T-helper 2 cell treated with Interferon-gamma antibody and Interleukin-4, amounts not matched to agents 5 μg/mL and 100 μg/mL, for 36 hours (primary cell): ENCODE measurements around the gene GRIK4.

Source experiments
- DNase-seq: peaks from one replicate; pipeline ENCODE4 v3.0.0; 2021; ENCODE audit warnings: low spot score
- H3K27ac Mint-ChIP-seq: one replicate; pipeline ENCODE4 v1.8.0; 2021; ENCODE audit warnings: mild to moderate bottlenecking, mixed read lengths
- H3K27me3 Mint-ChIP-seq: one replicate; pipeline ENCODE4 v1.8.0; 2021; ENCODE audit warnings: low read depth, mixed read lengths
- H3K36me3 Mint-ChIP-seq: one replicate; pipeline ENCODE4 v1.8.0; 2021; ENCODE audit warnings: low read depth, mixed read lengths
- H3K4me1 Mint-ChIP-seq: one replicate; pipeline ENCODE4 v1.8.0; 2021; ENCODE audit warnings: low read depth, mixed read lengths
- H3K4me3 Mint-ChIP-seq: one replicate; pipeline ENCODE4 v1.8.0; 2022; ENCODE audit warnings: mild to moderate bottlenecking, moderate library complexity, mixed read lengths
- H3K9me3 Mint-ChIP-seq: one replicate; pipeline ENCODE4 v1.8.0; 2021; ENCODE audit warnings: mixed read lengths

GRIK4 gene

DNA sequence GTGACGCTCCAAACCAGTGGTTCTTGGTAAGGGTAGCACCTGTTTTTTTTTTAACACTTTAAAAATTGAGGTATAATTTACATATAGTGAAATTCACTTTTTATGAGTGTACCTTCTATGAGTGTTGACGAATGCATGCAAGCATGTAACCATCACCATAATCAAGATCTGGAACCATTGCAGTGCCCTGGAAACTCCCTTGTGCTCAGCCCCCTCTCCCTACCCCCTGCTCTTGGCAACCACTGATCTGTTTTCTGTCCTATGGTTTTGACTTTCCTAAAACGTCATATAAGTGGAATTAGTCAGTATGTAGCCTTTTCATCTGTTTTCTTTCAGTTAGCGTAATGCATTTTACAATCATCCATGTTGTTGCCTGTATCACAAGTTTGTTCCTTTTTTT, 212.2 kb downstream of the GRIK4 start:
- Mint-ChIP-seq H3K36me3 (no peaks in the 10 kb centered on the region), H3K27me3 (no peaks in the 10 kb centered on the region), H3K4me1 (no peaks in the 10 kb centered on the region), H3K4me3 (no peak overlapping the region), H3K27ac (no peak overlapping the region), H3K9me3 (peaks cover under 1% of the 10 kb centered on the region)
- no peak for DNase-seq

DNA sequence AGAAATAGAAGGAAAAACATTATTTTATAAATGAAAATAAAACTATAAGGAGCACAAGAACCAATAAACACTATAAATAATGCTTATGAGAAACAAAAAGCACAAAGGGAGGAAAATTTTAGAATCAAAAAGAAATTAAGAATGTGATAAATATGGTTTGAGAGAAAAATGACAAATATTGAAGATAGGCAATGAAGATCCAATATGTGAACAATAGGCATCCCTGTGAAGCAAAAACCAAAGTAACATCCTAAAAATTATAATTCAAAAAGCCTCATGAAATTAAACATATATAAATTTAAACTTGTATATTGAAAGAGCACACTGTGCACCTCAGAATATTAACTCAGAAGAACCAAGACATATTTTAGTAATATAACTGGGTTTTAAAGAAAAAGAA, 216.2 kb downstream of the GRIK4 start:
- H3K4me1 Mint-ChIP-seq: no peaks in the 10 kb centered on the region
- H3K9me3 Mint-ChIP-seq: peaks cover 9% of the 10 kb centered on the region
- DNase-seq: no peak
- no peaks in the 10 kb centered on the region for H3K36me3 Mint-ChIP-seq
- no peak overlapping the region for H3K27ac Mint-ChIP-seq
- H3K27me3 Mint-ChIP-seq: no peaks in the 10 kb centered on the region
- H3K4me3 Mint-ChIP-seq: no peak overlapping the region

DNA sequence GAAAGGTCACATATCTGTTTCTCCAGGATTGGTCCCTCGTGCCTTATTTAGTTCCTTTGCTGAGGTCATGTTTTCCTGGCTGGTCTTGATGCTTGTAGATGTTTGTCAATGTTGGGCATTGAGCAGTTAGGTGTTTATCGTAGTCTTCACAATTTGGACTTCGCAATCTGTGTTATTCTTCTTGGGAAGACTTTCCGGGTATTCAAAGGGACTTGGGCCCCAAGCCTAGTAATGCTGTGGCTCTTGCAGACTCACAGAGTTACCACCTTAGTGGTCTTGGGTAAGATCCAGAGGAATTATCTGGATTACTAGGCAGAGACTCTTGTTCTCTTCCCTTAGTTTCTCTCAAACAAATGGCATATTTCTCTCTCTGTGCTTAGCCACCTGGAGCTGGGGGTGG, 223.5 kb downstream of the GRIK4 start:
- no peak overlapping the region for H3K27ac Mint-ChIP-seq
- no peak for DNase-seq
- H3K4me3 Mint-ChIP-seq: no peak overlapping the region
- H3K36me3 Mint-ChIP-seq: no peaks in the 10 kb centered on the region
- peaks cover 6% of the 10 kb centered on the region for H3K27me3 Mint-ChIP-seq
- no peaks in the 10 kb centered on the region for H3K9me3 Mint-ChIP-seq
- H3K4me1 Mint-ChIP-seq: no peaks in the 10 kb centered on the region

DNA sequence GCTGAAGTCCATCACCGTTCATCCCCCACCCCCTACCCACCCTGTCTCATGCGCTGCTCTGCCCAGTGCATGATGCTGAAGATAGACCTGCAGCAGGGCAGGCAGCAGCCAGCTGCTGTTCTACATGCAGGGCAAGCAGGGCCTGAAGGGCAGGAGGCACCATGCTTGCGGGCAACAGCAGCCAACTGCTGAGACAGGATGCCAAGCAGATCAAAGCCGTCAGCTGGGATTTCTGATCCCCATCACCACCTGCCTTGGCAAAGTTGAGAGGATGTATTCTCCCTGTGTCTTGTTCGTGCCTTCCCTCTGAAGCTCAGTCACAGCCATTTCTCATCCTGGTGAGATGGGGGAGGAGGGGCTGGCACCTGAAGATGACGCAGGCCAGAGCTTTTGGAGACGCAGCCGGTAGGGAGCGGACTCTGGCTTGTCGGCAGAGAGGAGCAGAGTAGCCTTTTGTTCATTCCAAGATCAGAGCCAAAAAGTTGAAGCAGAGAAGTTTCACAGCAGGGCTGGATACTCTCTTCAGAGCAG, 227.0 kb downstream of the GRIK4 start:
- H3K36me3 Mint-ChIP-seq: no peaks in the 10 kb centered on the region
- no peaks in the 10 kb centered on the region for H3K9me3 Mint-ChIP-seq
- no peaks in the 10 kb centered on the region for H3K27me3 Mint-ChIP-seq
- no peak overlapping the region for H3K4me3 Mint-ChIP-seq
- no peak for DNase-seq
- no peaks in the 10 kb centered on the region for H3K4me1 Mint-ChIP-seq
- no peak overlapping the region for H3K27ac Mint-ChIP-seq

DNA sequence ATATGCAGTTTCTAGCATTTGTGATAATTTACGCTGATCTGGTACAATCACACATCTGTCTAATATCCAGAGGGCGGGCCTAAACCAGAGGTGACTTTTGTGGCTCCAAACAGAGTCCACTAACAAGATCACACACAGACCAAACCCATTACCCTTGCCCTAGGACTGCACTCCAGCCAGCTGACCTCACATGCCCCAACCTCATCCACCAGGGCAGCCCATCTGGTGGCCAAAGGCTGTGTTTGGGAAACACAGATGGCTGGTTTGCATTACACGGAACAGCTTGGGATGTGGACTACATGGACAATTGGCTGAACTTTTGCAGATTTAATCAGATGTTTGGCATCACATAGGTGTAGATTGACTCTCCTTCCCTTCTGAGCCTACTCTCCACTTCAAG, 228.2 kb downstream of the GRIK4 start:
- Mint-ChIP-seq H3K9me3 (no peaks in the 10 kb centered on the region), H3K27ac (no peak overlapping the region), H3K4me3 (no peak overlapping the region), H3K4me1 (no peaks in the 10 kb centered on the region), H3K36me3 (no peaks in the 10 kb centered on the region), H3K27me3 (peaks cover 2% of the 10 kb centered on the region)
- no peak for DNase-seq

DNA sequence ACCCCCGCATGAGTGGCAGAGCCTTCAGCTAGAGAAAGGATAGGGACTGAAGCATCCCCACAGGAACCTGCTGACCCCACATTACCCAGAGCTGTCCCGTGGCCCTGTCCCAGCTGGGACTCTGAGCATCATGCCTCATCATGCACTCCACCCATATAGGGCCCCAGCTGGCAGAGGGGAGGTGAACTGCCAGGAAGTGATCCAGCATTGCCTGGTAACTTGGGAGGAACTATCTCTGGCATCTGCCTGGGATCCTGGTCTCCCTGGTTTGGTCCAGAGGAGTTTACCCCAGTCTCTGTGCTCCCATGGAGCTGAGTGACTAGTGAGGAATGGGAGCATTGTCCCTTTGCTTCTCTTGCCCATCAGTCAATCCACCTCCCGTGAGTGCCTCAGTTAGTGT, 228.8 kb downstream of the GRIK4 start:
- Mint-ChIP-seq H3K36me3 (no peaks in the 10 kb centered on the region), H3K9me3 (no peaks in the 10 kb centered on the region), H3K4me1 (no peaks in the 10 kb centered on the region)

DNA sequence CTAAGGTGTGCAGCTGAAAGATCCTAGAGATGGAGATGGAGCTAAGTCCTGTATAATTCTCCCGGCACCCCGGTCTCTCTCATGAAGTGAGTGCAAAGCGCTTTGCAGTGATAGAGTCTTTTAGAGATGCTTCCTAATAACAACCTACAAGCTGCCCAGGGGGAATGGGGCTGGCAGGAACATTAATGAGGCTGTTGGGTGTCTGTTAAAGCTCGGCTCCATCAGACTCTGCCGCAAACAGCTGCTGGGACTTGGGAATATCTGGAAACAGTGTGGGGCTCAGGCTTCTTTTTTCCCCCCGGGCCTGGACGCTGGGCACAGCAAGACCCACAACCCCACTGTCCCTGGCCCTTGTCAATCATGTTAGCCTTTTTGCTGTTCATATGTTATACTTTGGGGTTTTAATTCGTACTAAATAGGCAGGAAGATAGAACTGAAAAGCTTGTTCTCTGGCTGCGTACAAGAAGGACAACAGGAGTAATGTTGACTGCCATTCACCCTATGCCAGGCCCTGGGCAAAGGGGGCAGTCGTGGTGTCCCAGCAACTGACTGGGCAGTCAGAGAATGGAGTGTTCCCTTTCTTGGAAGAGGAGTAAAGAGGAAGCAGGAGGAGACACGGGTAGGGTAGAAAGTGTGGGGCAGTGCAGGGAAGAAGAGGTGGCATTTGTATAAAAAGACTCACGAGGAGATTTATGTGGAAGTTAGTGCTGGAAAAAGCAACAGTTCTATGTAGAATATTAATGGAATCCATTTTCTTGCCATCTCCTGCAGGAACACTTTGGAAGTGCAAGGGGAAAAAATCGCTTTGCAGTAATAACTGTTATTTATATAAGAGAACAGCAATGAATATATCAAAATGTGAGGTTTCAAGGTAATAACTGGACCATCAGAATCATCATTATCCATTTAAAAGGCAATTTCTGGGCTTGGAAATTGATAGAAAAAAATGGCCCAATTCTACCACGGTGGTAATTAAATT, 232.8 kb downstream of the GRIK4 start:
- H3K27me3 Mint-ChIP-seq: peaks cover 7% of the 10 kb centered on the region

More for the DNA sequence above, 228.8 kb downstream of the GRIK4 start:
- peaks cover 3% of the 10 kb centered on the region for H3K27me3 Mint-ChIP-seq
- H3K27ac Mint-ChIP-seq: no peak overlapping the region
- H3K4me3 Mint-ChIP-seq: no peak overlapping the region
- DNase-seq: no peak

DNA sequence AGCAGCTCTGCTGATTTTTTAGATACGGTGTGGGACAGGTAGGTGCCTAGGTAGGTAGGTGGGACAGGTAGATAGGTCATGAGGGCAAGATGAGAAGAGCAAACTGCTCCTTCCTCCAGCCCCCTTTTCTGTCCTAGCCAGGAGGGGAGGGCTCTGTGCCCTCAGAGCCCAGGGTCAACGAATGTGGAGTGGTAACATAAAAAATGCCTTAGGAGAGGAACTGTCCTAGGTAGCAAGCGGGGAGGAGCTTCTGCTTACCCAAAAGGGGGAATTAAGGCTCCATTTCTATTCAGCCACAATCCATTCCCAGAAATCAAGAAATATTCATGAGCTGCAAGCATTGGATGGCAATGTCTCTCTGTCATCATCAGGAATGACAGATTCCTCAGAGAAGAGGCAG, 234.8 kb downstream of the GRIK4 start:
- DNase-seq: no peak
- Mint-ChIP-seq H3K36me3 (no peaks in the 10 kb centered on the region), H3K9me3 (no peaks in the 10 kb centered on the region), H3K27me3 (peaks cover 7% of the 10 kb centered on the region), H3K27ac (no peak overlapping the region), H3K4me1 (no peaks in the 10 kb centered on the region), H3K4me3 (no peak overlapping the region)

More for the DNA sequence above, 232.8 kb downstream of the GRIK4 start:
- no peaks in the 10 kb centered on the region for H3K36me3 Mint-ChIP-seq
- no peaks in the 10 kb centered on the region for H3K4me1 Mint-ChIP-seq
- DNase-seq: no peak
- H3K4me3 Mint-ChIP-seq: no peak overlapping the region
- no peak overlapping the region for H3K27ac Mint-ChIP-seq
- H3K9me3 Mint-ChIP-seq: no peaks in the 10 kb centered on the region

DNA sequence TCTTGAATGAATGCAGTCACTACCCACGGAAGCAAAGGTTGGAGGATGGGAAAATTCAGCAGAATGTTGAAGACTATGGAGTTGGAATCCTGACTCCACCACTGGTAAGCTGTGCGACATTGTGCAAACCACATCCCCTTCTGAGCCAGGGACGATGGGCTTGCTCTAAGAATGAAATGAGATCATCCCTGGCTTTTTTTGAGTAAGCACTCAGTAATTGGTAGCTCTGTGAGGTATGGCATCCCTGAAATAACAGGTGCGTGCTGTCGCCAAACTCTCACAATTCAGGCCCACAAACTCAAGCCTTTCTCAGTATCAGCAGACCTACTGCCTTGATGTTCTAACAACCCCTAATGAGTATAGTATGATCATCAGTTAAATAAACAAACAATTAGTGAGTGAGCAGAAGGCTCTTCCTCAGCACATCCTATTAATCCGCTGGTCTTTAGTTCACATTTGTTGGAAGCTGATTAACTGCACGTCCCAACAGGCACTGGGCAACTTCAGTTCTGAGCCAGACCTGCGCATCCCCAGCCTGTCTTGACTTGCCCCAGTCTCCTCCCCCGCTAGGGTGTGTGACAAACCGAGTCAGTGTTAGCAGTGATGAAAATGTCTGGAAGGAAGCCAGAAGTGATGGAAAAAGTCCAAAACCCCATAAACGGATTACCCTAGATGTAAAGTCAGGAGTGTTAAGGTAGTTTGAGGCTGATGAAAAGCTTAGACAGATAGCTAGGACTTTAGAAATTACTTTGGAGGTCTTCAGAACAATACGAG, 235.5 kb downstream of the GRIK4 start:
- H3K4me1 Mint-ChIP-seq: no peaks in the 10 kb centered on the region
- no peak overlapping the region for H3K4me3 Mint-ChIP-seq
- H3K27me3 Mint-ChIP-seq: peaks cover 7% of the 10 kb centered on the region
- DNase-seq: no peak
- H3K9me3 Mint-ChIP-seq: no peaks in the 10 kb centered on the region
- H3K36me3 Mint-ChIP-seq: no peaks in the 10 kb centered on the region
- H3K27ac Mint-ChIP-seq: no peak overlapping the region

DNA sequence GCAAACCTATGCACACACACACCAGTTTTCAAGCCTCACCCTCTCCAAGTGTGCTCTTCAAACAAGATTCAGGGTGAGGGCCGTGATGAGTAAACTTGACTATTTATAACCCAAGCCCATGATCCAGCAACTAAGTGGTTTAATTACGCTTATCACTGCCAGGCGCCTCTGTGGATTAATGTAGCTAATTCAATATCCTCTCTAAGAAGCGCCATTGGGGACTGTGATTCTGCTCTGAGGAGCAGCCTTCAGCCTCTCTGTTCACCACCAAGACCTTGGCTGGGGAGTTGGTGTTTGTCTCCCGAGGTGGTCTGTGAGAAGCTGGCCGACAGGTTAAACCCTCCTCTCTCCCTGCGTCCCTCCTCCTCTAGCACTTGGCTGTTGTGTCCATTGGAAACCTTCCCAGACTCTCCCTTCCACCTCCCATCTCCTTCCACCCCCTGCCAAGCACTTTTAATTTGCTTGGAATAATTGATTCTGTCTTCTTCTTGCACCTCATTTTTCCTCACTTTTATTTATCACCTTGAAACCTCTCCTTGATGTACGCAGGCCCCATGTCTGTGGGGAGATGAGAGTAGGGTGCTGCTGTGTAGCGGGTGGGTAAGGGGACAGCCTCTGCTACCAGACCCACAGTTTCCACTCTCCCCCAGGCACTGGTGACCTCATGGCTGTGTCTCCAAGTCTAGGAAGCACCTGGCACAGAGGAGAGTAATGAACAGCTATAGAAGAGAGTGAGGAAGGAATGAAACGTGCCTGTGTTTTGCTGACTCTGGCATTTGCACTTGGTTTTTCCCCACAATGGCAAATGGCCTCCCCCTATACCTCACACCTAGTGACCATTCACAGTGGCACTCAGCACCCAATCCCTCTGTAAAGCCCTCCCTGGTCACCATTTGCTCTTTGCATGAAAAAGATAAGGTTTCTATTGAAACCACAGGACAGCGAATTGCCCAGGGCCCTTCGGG, 236.6 kb downstream of the GRIK4 start:
- H3K4me1 Mint-ChIP-seq: no peaks in the 10 kb centered on the region
- H3K9me3 Mint-ChIP-seq: no peaks in the 10 kb centered on the region
- no peaks in the 10 kb centered on the region for H3K36me3 Mint-ChIP-seq
- DNase-seq: no peak
- H3K27me3 Mint-ChIP-seq: peaks cover 7% of the 10 kb centered on the region
- H3K4me3 Mint-ChIP-seq: no peak overlapping the region
- H3K27ac Mint-ChIP-seq: no peak overlapping the region

DNA sequence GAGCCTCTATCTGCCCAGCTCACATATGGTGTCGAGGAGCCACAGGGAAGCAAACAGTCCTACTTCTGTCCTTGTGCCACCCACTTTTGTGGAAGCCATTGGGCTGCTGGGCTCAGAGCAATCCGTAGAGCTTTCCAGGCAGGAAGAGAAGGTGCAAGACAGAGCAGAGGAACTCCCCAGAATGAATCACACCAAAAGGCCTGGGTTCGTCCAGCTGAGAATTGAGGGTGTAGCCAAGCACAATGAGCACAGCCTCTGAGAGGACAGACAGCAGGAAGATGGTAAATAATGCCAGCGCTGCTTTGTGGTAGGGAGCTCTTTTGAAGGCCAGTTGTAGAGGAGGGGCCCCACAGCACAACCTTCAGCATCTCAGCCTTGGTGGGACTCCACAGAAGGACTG, 237.8 kb downstream of the GRIK4 start:
- H3K9me3 Mint-ChIP-seq: no peaks in the 10 kb centered on the region
- H3K27me3 Mint-ChIP-seq: peaks cover 6% of the 10 kb centered on the region
- DNase-seq: no peak
- no peaks in the 10 kb centered on the region for H3K4me1 Mint-ChIP-seq
- H3K4me3 Mint-ChIP-seq: no peak overlapping the region
- H3K27ac Mint-ChIP-seq: no peak overlapping the region
- no peaks in the 10 kb centered on the region for H3K36me3 Mint-ChIP-seq

DNA sequence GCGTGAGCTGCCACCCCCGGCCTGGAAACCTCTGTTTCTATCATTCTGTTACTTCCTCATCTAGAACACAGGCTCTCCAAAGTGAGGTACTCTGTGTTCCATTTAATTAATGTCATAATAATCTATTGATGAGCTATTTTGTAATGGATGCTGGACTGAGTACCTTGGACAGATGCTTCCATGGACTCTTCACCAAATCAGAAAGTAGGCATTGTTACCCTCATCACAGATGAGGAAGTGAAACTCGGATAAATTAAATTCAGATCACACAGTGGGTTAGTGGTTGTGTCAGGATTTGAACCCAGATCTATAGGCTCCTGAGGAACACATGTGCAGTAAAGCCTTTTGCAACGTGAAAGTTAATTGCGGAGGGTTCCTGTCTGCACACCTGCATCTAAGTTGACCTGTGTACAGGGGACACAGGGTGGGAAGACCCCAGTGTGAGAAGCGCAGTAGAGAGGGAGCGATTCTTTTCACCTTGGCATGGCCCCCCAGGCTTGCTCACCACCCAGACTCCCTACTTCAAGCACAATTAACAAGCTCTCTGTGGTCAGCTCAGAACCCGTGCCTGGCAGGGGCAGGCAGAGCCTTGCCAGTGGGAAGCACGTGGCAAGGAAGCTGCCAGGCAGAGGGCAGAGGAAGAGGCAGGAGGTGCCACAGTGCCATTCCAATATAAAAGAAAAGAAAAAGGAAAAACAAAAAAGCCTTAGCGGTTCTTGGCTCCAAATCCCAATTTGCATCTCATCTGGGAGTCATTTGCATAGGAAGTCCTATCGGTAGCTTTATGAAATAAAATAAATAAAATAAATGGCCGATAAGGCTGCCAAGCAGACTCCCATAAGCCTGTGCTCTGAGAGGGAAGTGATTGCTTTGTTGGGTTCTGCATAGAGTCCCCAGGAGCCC, 239.3 kb downstream of the GRIK4 start:
- no peaks in the 10 kb centered on the region for H3K4me1 Mint-ChIP-seq
- H3K27me3 Mint-ChIP-seq: peaks cover 2% of the 10 kb centered on the region
- H3K36me3 Mint-ChIP-seq: no peaks in the 10 kb centered on the region
- no peak overlapping the region for H3K4me3 Mint-ChIP-seq
- no peak overlapping the region for H3K27ac Mint-ChIP-seq
- no peaks in the 10 kb centered on the region for H3K9me3 Mint-ChIP-seq
- no peak for DNase-seq
